ENCODE data around the gene HOMER2.

DNA sequence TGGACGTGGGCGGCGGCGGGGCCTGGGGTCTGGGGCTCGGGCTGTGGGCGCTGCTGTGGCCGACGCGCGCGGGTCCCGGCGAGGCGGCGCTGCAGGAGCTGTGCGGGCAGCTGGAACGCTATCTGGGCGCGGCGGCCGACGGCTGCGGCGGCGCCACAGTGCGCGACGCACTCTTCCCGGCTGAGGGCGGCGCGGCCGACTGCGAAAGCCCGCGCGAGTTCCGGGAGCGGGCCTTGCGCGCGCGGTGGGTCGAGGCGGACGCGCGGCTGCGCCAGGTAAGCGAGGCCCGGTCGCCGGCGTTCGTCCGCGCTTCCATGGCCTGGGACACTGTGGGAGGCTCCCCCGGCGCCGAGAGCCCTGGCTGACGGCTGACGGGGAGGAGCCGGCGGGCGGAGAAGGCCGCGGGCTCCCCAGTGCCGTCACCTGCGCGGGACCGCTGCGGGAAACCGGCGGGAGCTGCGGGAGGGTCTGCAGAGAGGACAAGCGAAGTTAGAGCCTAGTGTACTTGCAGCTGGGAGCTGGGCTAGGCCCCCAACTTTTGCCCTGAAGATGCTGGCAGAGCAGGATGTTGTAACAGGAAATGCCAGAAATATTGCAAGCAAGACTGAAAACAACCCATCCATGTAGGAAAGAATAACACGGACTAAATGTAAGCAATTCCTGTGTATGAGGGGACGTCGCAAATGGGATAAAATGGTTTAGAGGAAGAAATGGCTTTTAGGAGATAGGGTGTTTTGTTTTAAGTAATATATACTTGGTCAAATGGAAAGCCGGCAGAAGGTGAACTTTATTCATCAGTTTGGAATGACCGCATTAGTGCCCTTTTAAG, 142.2 kb downstream of the HOMER2 start:
- TF ChIP-seq, protein P1, sequence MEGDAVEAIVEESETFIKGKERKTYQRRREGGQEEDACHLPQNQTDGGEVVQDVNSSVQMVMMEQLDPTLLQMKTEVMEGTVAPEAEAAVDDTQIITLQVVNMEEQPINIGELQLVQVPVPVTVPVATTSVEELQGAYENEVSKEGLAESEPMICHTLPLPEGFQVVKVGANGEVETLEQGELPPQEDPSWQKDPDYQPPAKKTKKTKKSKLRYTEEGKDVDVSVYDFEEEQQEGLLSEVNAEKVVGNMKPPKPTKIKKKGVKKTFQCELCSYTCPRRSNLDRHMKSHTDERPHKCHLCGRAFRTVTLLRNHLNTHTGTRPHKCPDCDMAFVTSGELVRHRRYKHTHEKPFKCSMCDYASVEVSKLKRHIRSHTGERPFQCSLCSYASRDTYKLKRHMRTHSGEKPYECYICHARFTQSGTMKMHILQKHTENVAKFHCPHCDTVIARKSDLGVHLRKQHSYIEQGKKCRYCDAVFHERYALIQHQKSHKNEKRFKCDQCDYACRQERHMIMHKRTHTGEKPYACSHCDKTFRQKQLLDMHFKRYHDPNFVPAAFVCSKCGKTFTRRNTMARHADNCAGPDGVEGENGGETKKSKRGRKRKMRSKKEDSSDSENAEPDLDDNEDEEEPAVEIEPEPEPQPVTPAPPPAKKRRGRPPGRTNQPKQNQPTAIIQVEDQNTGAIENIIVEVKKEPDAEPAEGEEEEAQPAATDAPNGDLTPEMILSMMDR (IDR thresholded peaks at IDR 0.05; ENCODE audit: low read depth, low read length, missing input control), result no peak
- no peak for TF ChIP-seq TAF1 (conservative IDR thresholded peaks at IDR 0.05)
- TF ChIP-seq, protein P2, sequence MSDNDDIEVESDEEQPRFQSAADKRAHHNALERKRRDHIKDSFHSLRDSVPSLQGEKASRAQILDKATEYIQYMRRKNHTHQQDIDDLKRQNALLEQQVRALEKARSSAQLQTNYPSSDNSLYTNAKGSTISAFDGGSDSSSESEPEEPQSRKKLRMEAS (IDR thresholded peaks at IDR 0.05), result no peak
